CD4-positive, alpha-beta memory T cell (primary cell): ENCODE results near the gene MAN2A1. TPM values are rescaled to one million over a fixed set of nuclear protein-coding genes. Genes with fewer than 3 reads are reported as not detected.
"Not testable (repeated sequence)": the region's sequence is repeated elsewhere in the genome, so short reads cannot be mapped to it uniquely, and the experiment has no call there.

Source experiments
- CTCF ChIA-PET: fragments of 350-600 bp; sonication (Branson Sonifier 250); formaldehyde crosslinking; loops from one replicate; lab custom pipeline; 2021; ENCODE audit warnings: inconsistent platforms; ENCODE audit not compliant: partially characterized antibody; lab: Charles Lee
- POLR2A ChIA-PET: fragments of 350-600 bp; sonication (Branson Sonifier 250); formaldehyde crosslinking; loops from one replicate; lab custom pipeline; 2021; ENCODE audit not compliant: partially characterized antibody; lab: Charles Lee
- DNase-seq, 5 donors: peaks; one replicate each; pipeline versions ENCODE4 v3.0.0 to v3.0.0-alpha.2; 2020 to 2022; ENCODE audit warnings: mixed read lengths in 1 of 5
- H3K27ac ChIP-seq: one replicate; pipeline ENCODE4 v1.7.0; 2013; ENCODE audit warnings: low read depth, low read length
- H3K27me3 ChIP-seq: 2 replicates; pipeline ENCODE4 v1.7.0; 2013; ENCODE audit warnings: mild to moderate bottlenecking, low read length, moderate library complexity; ENCODE audit not compliant: insufficient read depth
- H3K36me3 ChIP-seq: 2 replicates; pipeline ENCODE4 v1.7.0; 2013; ENCODE audit warnings: mild to moderate bottlenecking, low read length, moderate library complexity; ENCODE audit not compliant: insufficient read depth
- H3K4me1 ChIP-seq: 2 replicates; pipeline ENCODE4 v1.7.0; 2013; ENCODE audit warnings: mild to moderate bottlenecking, low read length, moderate library complexity; ENCODE audit not compliant: insufficient read depth
- H3K4me3 ChIP-seq, 2 donors: one replicate each; pipeline ENCODE4 v1.7.0; 2013; ENCODE audit warnings: low read length in 2 of 2, mild to moderate bottlenecking in 1 of 2
- H3K9me3 ChIP-seq, 2 donors: one replicate each; pipeline ENCODE4 v1.7.0; 2013; ENCODE audit warnings: low read length in 2 of 2, control low read depth in 1 of 2; ENCODE audit not compliant: control insufficient read depth in 1 of 2
- H3K27ac Mint-ChIP-seq, 7 donors: one replicate each; pipeline ENCODE4 v1.8.0; 2020 to 2021; ENCODE audit warnings: mixed read lengths in 7 of 7, mild to moderate bottlenecking in 6 of 7, inconsistent platforms in 3 of 7, moderate library complexity in 3 of 7
- H3K27me3 Mint-ChIP-seq, 2 donors: one replicate each; pipeline ENCODE4 v1.8.0; 2020 to 2021; ENCODE audit warnings: mixed read lengths in 2 of 2
- H3K36me3 Mint-ChIP-seq, 2 donors: one replicate each; pipeline ENCODE4 v1.8.0; 2020 to 2021; ENCODE audit warnings: mixed read lengths in 2 of 2, inconsistent platforms in 1 of 2, mild to moderate bottlenecking in 1 of 2
- H3K4me1 Mint-ChIP-seq, 4 donors: one replicate each; pipeline ENCODE4 v1.8.0; 2020 to 2021; ENCODE audit warnings: mixed read lengths in 4 of 4, mild to moderate bottlenecking in 1 of 4
- H3K4me3 Mint-ChIP-seq, 8 donors: one replicate each; pipeline ENCODE4 v1.8.0; 2020 to 2021; ENCODE audit warnings: mixed read lengths in 8 of 8, mild to moderate bottlenecking in 7 of 8, moderate library complexity in 6 of 8, inconsistent platforms in 3 of 8
- H3K9me3 Mint-ChIP-seq, 8 donors: one replicate each; pipeline ENCODE4 v1.8.0; 2020 to 2021; ENCODE audit warnings: mixed read lengths in 8 of 8, mild to moderate bottlenecking in 5 of 8, inconsistent platforms in 3 of 8, moderate library complexity in 1 of 8
- intact Hi-C: fragments of 100-400 bp; cut with micrococcal nuclease; formaldehyde crosslinking; loops from one replicate; pipeline ENCODE4 v1.15.1; 2023
- polyA plus RNA-seq, 2 donors: library from polyadenylated mRNA; unstranded; fragments of 300-500 nt; fragmentation: Illumina TruSeq; gene quantifications; one replicate each; pipeline ENCODE4 v1.2.3, GENCODE V29; 2021
- total RNA-seq, 2 experiments: library from RNA; stranded (reverse); gene quantifications; one replicate each; pipeline ENCODE4 v1.2.3, GENCODE V29; 2021

Gene MAN2A1
- total and polyA plus RNA-seq, 4 experiments from 2014 or later: 21.0 to 81.0 (median 51.9) TPM

DNA sequence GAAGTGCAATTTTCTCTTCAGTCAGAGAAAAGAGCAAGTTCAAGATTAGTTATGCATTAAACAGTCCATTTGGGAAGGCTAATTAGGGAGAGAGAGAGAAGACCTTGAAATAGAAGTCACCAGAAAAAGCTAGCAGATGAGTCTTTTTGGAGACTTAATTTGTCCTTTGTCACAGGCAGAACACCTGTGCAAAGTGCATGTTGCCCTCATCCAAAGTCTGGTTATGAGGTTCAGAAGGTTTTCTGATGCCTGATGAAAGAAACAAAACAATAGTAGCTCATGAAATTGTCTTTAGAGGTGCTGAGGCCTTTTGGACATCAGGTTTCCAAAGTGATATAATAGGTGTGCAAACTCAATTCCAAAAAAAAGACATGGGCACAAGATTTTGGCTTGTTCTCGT lies 199.3 kb downstream of the MAN2A1 start:
- DNase-seq: no peak
- H3K4me1 Mint-ChIP-seq: peaks cover 0 to 1% (median 0%) of the 10 kb centered on the region in 4 donors
- Histone ChIP-seq H3K27me3 (no peaks in the 10 kb centered on the region), H3K36me3 (no peaks in the 10 kb centered on the region), H3K27ac (no peak overlapping the region), H3K4me3 (no peak overlapping the region), H3K9me3 (no peaks in the 10 kb centered on the region), H3K4me1 (no peaks in the 10 kb centered on the region)
- H3K27ac Mint-ChIP-seq: no peak overlapping the region
- POLR2A ChIA-PET: interaction anchor here (0.8 kb wide), 1 partner anchor 33 kb away, joined by 3 read pairs; no protein-coding TSS in a partner anchor
- H3K9me3 Mint-ChIP-seq: peaks cover 0 to 5% (median 3%) of the 10 kb centered on the region in 8 donors
- CTCF ChIA-PET: no interaction called here
- intact Hi-C loops: no loop called here
- H3K36me3 Mint-ChIP-seq: no peaks in the 10 kb centered on the region
- H3K4me3 Mint-ChIP-seq: no peak overlapping the region
- no peaks in the 10 kb centered on the region for H3K27me3 Mint-ChIP-seq

DNA sequence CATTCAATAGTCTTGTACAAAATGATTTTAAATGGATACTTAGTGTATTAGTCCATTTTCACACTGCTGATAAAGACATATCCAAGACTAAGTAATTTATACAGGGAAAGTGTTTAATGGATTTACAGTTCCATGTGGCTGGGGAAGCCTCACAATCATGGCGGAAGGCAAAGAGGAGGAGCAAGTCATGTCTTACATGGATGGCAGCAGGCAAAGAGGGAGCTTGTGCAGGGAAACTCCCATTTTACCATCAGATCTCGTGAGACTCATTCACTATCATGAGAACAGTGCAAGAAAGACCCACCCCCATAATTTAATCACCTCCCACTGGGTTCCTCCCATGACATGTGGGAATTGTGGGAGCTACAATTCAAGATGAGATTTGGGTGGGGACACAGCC lies 203.5 kb downstream of the MAN2A1 start:
- intact Hi-C loops: loop anchor here (5.0 kb wide), 1 partner anchor 36 kb away; no protein-coding TSS in a partner anchor
- H3K4me3 Mint-ChIP-seq, H3K27me3 Mint-ChIP-seq: not testable (repeated sequence)

DNA sequence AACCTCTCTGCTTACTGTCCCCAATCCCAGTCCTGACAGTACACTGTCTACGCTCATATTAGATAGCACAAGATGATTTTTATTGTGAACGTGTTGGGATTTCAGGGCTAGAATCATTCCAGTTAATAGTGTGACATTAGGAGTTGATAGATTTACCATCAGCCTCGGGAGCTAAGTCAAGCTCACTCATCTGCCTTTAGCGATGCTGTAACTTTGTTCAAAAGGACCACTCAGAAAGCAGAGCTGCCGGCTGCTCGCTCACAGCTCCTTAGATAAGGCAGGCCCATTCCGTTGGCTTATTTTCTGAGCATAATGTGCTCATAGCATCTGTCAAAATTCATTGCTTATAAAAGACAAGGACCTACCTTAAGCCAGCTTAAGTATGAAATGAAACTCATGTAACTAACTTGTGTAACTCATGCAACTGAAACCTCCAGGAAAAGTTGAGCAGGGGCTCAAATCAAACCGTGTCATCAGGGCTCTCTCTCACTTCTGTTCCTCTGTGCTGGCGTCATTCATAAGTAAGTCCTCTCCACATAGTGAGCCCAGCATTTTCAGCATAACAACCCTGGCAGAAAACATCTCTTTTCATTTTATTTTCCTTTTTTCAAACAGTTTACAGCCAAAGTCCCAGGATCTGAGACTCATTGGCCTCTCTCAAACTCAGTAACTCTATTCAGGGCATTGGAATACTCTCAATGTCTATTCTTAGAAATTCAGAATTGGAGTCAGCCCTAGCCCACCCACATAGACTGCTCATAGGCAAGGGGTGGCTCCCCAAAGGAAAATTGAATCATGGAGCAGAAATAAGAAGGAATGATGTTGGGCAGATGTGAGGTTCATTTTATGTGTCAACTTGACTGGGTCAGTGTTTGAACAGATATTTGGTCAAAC lies 208.8 kb downstream of the MAN2A1 start:
- no peaks in the 10 kb centered on the region for H3K36me3 ChIP-seq
- Mint-ChIP-seq H3K27ac (no peak overlapping the region), H3K4me1 (peaks cover 0 to 5% (median 0%) of the 10 kb centered on the region in 4 donors), H3K27me3 (no peaks in the 10 kb centered on the region), H3K9me3 (peaks cover 0 to 5% (median 0%) of the 10 kb centered on the region in 8 donors), H3K36me3 (no peaks in the 10 kb centered on the region), H3K4me3 (no peak overlapping the region)
- H3K27ac ChIP-seq: no peak overlapping the region
- ChIA-PET CTCF (no interaction called here), POLR2A (no interaction called here)
- no peaks in the 10 kb centered on the region for H3K9me3 ChIP-seq
- no peaks in the 10 kb centered on the region for H3K27me3 ChIP-seq
- intact Hi-C loops: no loop called here
- no peaks in the 10 kb centered on the region for H3K4me1 ChIP-seq
- DNase-seq: no peak
- no peak overlapping the region for H3K4me3 ChIP-seq

More for the DNA sequence above, 203.5 kb downstream of the MAN2A1 start:
- CTCF ChIA-PET, H3K4me3 ChIP-seq, H3K36me3 Mint-ChIP-seq, H3K9me3 Mint-ChIP-seq, H3K4me1 Mint-ChIP-seq, H3K4me1 ChIP-seq, H3K27me3 ChIP-seq, H3K9me3 ChIP-seq, DNase-seq, H3K27ac ChIP-seq, H3K36me3 ChIP-seq, POLR2A ChIA-PET, H3K27ac Mint-ChIP-seq: not testable (repeated sequence)

GRCh38 chr5:109899163-109899535 lies 209.4 kb downstream of the MAN2A1 start:
- Histone ChIP-seq H3K36me3 (no peaks in the 10 kb centered on the region), H3K27ac (no peak overlapping the region), H3K4me1 (no peaks in the 10 kb centered on the region), H3K27me3 (no peaks in the 10 kb centered on the region), H3K9me3 (no peaks in the 10 kb centered on the region), H3K4me3 (no peak overlapping the region)
- Mint-ChIP-seq H3K27me3 (no peaks in the 10 kb centered on the region), H3K4me1 (peaks cover 0 to 5% (median 0%) of the 10 kb centered on the region in 4 donors), H3K27ac (no peak overlapping the region), H3K36me3 (no peaks in the 10 kb centered on the region), H3K9me3 (peaks cover 0 to 2% (median 0%) of the 10 kb centered on the region in 8 donors), H3K4me3 (no peak overlapping the region)
- POLR2A ChIA-PET: no interaction called here
- intact Hi-C loops: no loop called here
- DNase-seq: no peak
- CTCF ChIA-PET: no interaction called here

DNA sequence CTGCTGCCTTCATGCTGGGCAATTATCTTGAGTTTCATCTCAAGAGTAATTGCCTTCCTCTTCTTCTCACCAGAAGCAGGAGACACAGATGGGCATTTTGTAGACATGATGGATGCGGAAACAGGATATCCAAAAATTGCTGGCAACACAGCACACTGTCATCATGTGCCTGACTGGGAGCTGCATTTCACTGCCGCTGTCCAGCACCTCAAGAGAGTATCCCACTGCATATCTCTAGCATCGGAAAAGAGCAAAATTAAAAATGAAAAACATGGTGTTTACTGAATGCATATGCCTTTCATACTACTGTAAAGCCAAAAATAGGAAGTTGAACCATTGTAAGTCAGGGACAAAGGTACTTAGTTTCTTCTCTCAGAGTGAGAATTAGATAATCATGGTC lies 210.7 kb downstream of the MAN2A1 start:
- intact Hi-C loops: no loop called here
- no peaks in the 10 kb centered on the region for H3K4me1 ChIP-seq
- Mint-ChIP-seq H3K36me3 (no peaks in the 10 kb centered on the region), H3K27me3 (no peaks in the 10 kb centered on the region), H3K4me1 (peaks cover 0 to 5% (median 0%) of the 10 kb centered on the region in 4 donors), H3K27ac (no peak overlapping the region), H3K9me3 (peaks cover 0 to 1% (median 0%) of the 10 kb centered on the region in 8 donors), H3K4me3 (no peak overlapping the region)
- ChIA-PET CTCF (no interaction called here), POLR2A (no interaction called here)
- H3K4me3 ChIP-seq: no peak overlapping the region
- H3K36me3 ChIP-seq: no peaks in the 10 kb centered on the region
- H3K27me3 ChIP-seq: no peaks in the 10 kb centered on the region
- H3K27ac ChIP-seq: no peak overlapping the region
- no peak for DNase-seq
- H3K9me3 ChIP-seq: no peaks in the 10 kb centered on the region

- no peak for DNase-seq
- no peaks in the 10 kb centered on the region for H3K4me1 ChIP-seq
- no peak overlapping the region for H3K27ac ChIP-seq
- H3K4me3 ChIP-seq: no peak overlapping the region
- H3K9me3 Mint-ChIP-seq: no peaks in the 10 kb centered on the region
- H3K27me3 Mint-ChIP-seq: no peaks in the 10 kb centered on the region
- CTCF ChIA-PET: no interaction called here
- H3K36me3 Mint-ChIP-seq: no peaks in the 10 kb centered on the region
- POLR2A ChIA-PET: no interaction called here
- no peaks in the 10 kb centered on the region for H3K27me3 ChIP-seq
- intact Hi-C loops: no loop called here
- peaks cover 0 to 3% (median 0%) of the 10 kb centered on the region in 4 donors for H3K4me1 Mint-ChIP-seq
- H3K4me3 Mint-ChIP-seq: no peak overlapping the region
- no peaks in the 10 kb centered on the region for H3K9me3 ChIP-seq
- no peak overlapping the region for H3K27ac Mint-ChIP-seq
- H3K36me3 ChIP-seq: no peaks in the 10 kb centered on the region
Measured at GRCh38 chr5:109900911-109901627, 211.3 kb downstream of the MAN2A1 start.

DNA sequence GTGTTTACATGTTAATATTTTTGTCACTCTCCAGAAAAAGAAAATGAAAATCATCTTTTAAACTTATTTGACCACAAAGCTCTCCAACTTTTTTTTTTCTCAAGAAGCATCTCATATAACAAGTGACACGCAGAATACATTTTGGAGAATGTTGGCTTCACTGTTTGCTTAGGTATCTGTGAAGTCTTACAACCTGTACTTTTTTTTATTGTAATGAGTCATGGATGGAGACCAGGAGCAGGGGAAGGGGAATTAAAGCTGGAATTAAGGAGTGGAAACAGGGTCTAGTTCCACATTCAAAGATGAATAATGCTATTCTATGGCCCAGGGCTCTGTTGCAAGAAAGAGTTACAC lies 211.9 kb downstream of the MAN2A1 start:
- no peaks in the 10 kb centered on the region for H3K4me1 ChIP-seq
- H3K27ac Mint-ChIP-seq: no peak overlapping the region
- H3K4me3 ChIP-seq: no peak overlapping the region
- ChIA-PET POLR2A (no interaction called here), CTCF (no interaction called here)
- intact Hi-C loops: no loop called here
- H3K4me1 Mint-ChIP-seq: peaks cover 0 to 3% (median 0%) of the 10 kb centered on the region in 4 donors
- no peaks in the 10 kb centered on the region for H3K9me3 Mint-ChIP-seq
- H3K9me3 ChIP-seq: no peaks in the 10 kb centered on the region
- H3K27me3 Mint-ChIP-seq: no peaks in the 10 kb centered on the region
- H3K27me3 ChIP-seq: no peaks in the 10 kb centered on the region
- no peak for DNase-seq
- H3K4me3 Mint-ChIP-seq: no peak overlapping the region
- no peak overlapping the region for H3K27ac ChIP-seq
- H3K36me3 ChIP-seq: no peaks in the 10 kb centered on the region
- no peaks in the 10 kb centered on the region for H3K36me3 Mint-ChIP-seq
